ENCODE data around the gene QPRT.
A peak's percentile ranks its signal among the peaks of the same experiment; 100 is the strongest.
"Not testable (repeated sequence)": the region's sequence is repeated elsewhere in the genome, so short reads cannot be mapped to it uniquely, and the experiment has no call there.

QPRT gene

GRCh38 chr16:29662000-29662728 lies 16.8 kb upstream of the QPRT start:
- no peak for DNase-seq (ENCODE audit: low read depth)
- no peak overlapping the region for H3K4me3 ChIP-seq (ENCODE audit: low read depth, low read length)

- H3K4me3 ChIP-seq (ENCODE audit: low read depth, low read length): no peak overlapping the region
- no peak for DNase-seq (ENCODE audit: low read depth)
Observed at GRCh38 chr16:29662729-29663015, 16.3 kb upstream of the QPRT start.

- no peak within 1 kb of the TSS for H3K4me3 ChIP-seq (ENCODE audit: low read depth, low read length)
- DNase-seq (ENCODE audit: low read depth): no peak
Observed at GRCh38 chr16:29663016-29663806, 15.8 kb upstream of the QPRT start, which contains the start of gene SPN. SPN (plus strand) TSS chr16:29663247; CDS start chr16:29663729, 482 bp downstream.

DNA sequence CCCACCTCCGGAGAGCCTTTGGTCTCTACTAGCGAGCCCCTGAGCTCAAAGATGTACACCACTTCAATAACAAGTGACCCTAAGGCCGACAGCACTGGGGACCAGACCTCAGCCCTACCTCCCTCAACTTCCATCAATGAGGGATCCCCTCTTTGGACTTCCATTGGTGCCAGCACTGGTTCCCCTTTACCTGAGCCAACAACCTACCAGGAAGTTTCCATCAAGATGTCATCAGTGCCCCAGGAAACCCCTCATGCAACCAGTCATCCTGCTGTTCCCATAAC lies 15.2 kb upstream of the QPRT start:
- DNase-seq (ENCODE audit: low read depth): no peak

GRCh38 chr16:29664091-29664921 lies 14.7 kb upstream of the QPRT start:
- no peak for DNase-seq (ENCODE audit: low read depth)
- no peak overlapping the region for H3K4me3 ChIP-seq (ENCODE audit: low read depth, low read length)

More for the DNA sequence above, 15.2 kb upstream of the QPRT start:
- H3K4me3 ChIP-seq (ENCODE audit: low read depth, low read length): no peak overlapping the region

GRCh38 chr16:29665294-29666077 lies 13.5 kb upstream of the QPRT start:
- no peak overlapping the region for H3K4me3 ChIP-seq (ENCODE audit: low read depth, low read length)
- DNase-seq (ENCODE audit: low read depth): no peak

DNA sequence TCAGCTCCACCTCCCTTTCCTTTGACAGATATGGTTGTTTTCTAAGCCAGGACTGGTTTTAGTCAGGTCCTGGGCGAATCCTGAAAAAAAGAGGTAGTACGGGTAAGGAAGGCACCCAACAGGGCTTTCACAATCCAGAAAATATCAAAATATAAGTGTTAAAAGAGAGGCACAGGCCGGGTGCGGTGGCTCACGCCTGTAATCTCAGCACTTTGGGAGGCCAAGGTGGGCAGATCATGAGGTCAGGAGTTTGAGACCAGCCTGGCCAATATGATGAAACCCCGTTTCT lies 11.7 kb upstream of the QPRT start:
- not testable (repeated sequence) for H3K4me3 ChIP-seq (ENCODE audit: low read depth, low read length); DNase-seq (ENCODE audit: low read depth)

GRCh38 chr16:29667755-29668154 lies 11.2 kb upstream of the QPRT start:
- no peak overlapping the region for H3K4me3 ChIP-seq (ENCODE audit: low read depth, low read length)
- DNase-seq (ENCODE audit: low read depth): no peak

DNA sequence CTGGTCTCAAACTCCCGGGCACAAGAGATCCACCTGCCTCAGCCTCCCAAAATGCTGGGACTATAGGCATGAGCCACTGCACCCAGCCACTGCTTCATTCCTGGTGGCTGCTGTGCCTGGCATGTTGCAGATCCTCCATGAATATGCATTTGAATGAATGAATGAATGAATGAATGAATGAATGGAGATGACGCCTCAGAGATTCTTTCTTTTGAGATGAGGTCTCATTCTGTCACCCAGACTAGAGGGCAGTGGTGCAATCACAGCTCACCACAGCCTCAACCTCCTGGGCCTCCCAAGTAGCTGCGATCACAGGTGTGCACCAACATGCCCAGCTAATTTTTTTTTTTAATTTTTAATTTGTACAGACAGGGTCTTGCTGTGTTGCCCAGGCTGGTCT lies 10.7 kb upstream of the QPRT start:
- DNase-seq (ENCODE audit: low read depth): no peak
- no peak overlapping the region for H3K4me3 ChIP-seq (ENCODE audit: low read depth, low read length)

- DNase-seq (ENCODE audit: low read depth): no peak
- no peak overlapping the region for H3K4me3 ChIP-seq (ENCODE audit: low read depth, low read length)
Observed at GRCh38 chr16:29673501-29673900, 5.5 kb upstream of the QPRT start.

DNA sequence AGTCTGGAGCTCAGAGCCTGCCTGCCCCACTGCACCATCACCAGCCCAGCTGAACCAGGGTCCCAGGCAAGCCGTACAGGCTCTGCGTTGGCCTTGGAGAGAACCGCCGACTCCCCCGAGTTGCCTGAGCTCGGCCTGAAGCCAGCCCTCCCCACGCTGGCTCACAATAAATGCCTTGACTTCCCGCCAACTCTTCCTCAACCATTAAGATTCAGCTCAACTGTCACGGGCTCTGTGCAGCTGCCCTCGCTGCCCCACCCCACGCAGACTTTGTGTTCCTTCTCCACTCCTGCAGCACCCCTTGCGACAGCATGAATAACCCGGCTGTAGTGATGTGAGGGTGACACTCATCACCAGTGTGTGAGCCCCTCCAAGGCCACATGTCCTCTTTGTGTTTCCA lies 4.8 kb upstream of the QPRT start:
- no peak overlapping the region for H3K4me3 ChIP-seq (ENCODE audit: low read depth, low read length)
- DNase-seq (ENCODE audit: low read depth): no peak

DNA sequence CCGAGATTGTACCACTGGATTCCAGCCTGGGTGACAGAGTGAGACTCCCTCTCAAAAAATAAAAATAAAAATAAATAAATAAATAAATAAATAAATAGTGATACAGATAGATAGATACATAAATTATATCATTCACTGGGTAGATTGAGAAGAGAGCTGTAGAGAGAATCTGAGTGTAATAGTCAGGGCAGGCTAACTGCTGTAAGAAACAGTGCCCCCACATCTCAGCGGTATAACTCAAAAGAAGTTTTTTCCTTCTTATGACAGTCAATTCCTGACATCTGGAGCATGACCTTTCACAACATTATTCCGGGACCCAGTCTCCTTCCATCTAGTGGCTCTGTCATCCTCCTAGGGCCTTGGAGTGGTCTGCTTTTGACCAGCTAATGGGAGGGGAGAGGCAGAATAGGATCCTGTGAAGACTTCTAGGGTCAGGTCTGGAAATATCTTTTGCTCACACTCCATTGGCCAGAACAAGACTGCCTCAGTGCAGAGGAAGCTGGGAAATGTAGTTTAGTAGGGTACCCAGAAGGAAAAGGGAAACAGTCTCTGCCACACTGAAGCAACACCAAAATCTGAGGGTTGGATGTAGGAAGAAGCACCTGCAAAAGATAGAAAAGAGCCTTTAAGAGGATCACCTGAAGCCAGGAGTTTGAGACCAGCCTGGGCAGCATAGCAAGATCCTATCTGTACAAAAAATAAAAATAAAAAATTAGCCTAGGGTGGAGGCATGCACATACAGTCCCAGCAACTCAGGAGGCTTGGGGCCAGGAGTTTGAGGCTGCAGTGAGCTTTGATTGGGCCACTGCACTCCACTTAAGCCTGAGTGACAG lies 3.0 kb upstream of the QPRT start:
- no peak for DNase-seq (ENCODE audit: low read depth)
- no peak overlapping the region for H3K4me3 ChIP-seq (ENCODE audit: low read depth, low read length)

DNA sequence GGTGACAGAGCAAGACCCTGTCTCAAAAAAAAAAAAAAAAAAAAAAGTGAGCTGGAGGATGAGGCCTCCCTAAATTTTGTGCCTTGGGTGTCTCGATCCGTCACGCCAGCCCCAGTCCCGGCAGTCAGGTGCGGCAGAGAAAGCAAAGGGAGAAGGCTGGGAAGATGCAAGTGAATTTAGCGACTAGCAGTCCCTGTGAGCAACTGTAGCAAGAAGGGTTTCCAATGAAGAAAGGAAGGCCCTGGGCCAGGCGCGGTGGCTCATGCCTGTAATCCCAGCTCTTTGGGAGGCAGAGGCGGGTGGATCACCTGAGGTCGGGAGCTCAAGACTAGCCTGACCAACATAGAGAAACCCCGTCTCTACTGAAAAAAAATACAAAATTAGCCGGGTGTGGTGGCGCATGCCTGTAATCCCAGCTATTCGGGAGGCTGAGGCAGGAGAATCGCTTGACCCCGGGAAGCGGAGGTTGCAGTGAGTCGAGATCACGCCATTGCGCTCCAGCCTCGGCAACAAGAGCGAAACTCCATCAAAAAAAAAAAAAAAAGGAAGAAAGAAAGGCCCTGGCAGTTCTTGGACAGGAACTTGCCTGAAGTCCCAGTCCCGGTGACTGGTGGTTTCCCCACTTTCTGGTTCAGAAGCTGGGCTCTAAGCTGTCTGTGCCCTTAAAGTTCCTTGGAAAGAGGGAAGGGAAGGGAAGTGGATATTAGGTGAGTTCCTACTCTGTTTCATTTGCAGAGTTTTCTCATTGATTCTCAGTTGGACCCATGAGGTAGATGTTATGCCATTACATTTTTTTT lies 1.8 kb upstream of the QPRT start:
- no peak overlapping the region for H3K4me3 ChIP-seq (ENCODE audit: low read depth, low read length)
- no peak for DNase-seq (ENCODE audit: low read depth)

GRCh38 chr16:29680180-29680598 lies 1.2 kb downstream of the QPRT start:
- H3K4me3 ChIP-seq (ENCODE audit: low read depth, low read length): peak overlapping the region; percentile 54
- no peak for DNase-seq (ENCODE audit: low read depth)

DNA sequence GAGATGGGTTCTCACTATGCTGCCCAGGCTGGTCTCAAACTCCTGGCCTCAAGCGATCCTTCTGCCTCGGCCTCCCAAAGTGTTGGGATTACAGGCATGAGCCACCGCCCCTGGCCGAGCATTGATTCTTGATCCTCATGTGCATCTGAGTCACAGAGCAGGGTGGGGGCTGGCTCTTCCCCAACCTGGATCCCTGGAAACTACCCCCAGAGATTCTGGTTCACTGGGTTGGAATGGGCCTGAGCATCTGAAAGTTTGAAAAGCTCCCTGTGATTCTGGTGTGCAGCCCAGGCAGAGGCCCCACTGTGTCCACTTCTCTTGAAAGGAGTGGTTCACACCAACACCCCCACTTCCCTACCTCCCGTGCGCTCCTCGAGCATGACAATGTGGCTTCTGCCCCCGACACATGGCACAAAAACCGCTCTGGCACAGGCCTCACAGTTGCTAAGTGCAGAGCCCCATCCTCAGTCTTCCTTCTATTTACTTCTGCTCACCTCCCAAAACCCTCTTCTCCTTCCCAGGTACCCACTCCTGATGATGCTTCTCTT lies 4.6 kb downstream of the QPRT start:
- H3K4me3 ChIP-seq (ENCODE audit: low read depth, low read length): no peak overlapping the region
- no peak for DNase-seq (ENCODE audit: low read depth)

- DNase-seq (ENCODE audit: low read depth): no peak
- H3K4me3 ChIP-seq (ENCODE audit: low read depth, low read length): no peak overlapping the region
Observed at GRCh38 chr16:29684679-29685078, 5.7 kb downstream of the QPRT start.

DNA sequence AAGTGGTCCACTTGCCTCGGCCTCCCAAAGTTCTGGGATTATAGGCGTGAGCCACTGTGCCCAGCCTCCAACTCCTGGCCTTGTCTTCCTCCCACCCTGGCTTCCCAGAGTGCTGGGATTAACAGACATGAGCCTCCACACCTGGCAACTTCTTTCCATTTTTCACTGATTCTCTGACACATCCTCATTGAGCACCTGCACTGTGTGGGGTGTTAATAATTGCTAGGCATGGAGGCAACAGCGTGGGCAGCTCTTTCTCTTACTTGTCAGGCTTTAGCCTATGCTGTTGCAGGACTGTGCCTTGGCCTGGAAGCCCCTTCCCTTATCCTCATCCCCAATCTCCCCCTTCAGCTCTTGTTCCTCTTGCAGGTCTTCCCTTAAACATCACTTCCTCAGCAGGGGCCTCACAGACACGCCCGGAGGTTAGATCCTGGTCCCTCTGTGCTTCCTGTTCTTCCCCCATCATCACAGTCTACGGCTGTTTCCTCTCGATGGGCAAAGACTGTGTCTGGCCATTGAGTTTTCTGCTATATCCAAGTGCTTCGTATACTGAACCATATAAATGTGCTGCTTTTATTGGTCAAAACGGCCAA lies 7.9 kb downstream of the QPRT start:
- H3K4me3 ChIP-seq (ENCODE audit: low read depth, low read length): no peak overlapping the region
- no peak for DNase-seq (ENCODE audit: low read depth)

- DNase-seq (ENCODE audit: low read depth): no peak
- no peak overlapping the region for H3K4me3 ChIP-seq (ENCODE audit: low read depth, low read length)
Observed at GRCh38 chr16:29687755-29688154, 8.8 kb downstream of the QPRT start.
